Endothelial cell of umbilical vein (primary cell): Measurements from ENCODE around the gene DIAPH3. TPM values are rescaled to one million over a fixed set of nuclear protein-coding genes. Genes with fewer than 3 reads are reported as not detected.

Experiments used
- BruUV-seq: library from RNA; stranded (reverse); fragments of 400-500 nt; replicated peaks from 2 replicates; lab custom pipeline; 2021; lab: Mats Ljungman, UMichigan
- CTCF ChIA-PET: fragments of 300-600, 350-600 bp; sonication (Branson Sonifier 250); formaldehyde crosslinking; loops from one replicate; lab custom pipeline; 2021; ENCODE audit warnings: antibody characterized with exemption, inconsistent platforms; lab: Charles Lee
- POLR2A ChIA-PET: fragments of 300-600, 350-600 bp; sonication (Branson Sonifier 250); formaldehyde crosslinking; loops from one replicate; lab custom pipeline; 2021; ENCODE audit warnings: antibody characterized with exemption, inconsistent platforms; lab: Charles Lee
- DNase-seq: peaks from one replicate; pipeline ENCODE4 v3.0.0-alpha.2; 2011; ENCODE audit warnings: low read depth, low spot score
- FAIRE-seq: peaks from 2 replicates; lab custom pipeline; 2011; peaks lifted over from hg19 to GRCh38; lab: Jason Lieb, UNC
- H2AFZ ChIP-seq: 2 replicates; pipeline ENCODE4 v1.6.0; 2012; ENCODE audit warnings: low read depth, low read length, control low read depth, inconsistent platforms
- H3K27ac ChIP-seq: 2 replicates; pipeline ENCODE4 v1.5.1; 2011; ENCODE audit warnings: low read depth, mild to moderate bottlenecking, control low read depth, low read length, moderate library complexity; ENCODE audit not compliant: insufficient read depth
- H3K27me3 ChIP-seq, 2 experiments: 2 replicates each; pipeline versions ENCODE4 v1.6.0 to v1.6.1; 2011; ENCODE audit warnings: low read length in 2 of 2, mixed read lengths in 1 of 2; ENCODE audit not compliant: control insufficient read depth in 2 of 2, insufficient read depth in 2 of 2
- H3K36me3 ChIP-seq, 2 experiments: 2 replicates in 1 of 2; 3 replicates in 1 of 2; pipeline ENCODE4 v1.5.1; 2011; ENCODE audit warnings: low read length in 2 of 2, mild to moderate bottlenecking in 1 of 2, moderate library complexity in 1 of 2; ENCODE audit not compliant: control insufficient read depth in 2 of 2, insufficient read depth in 2 of 2; ENCODE audit errors: extremely low read depth in 1 of 2
- H3K4me1 ChIP-seq: 3 replicates; pipeline ENCODE4 v1.5.1; 2011; ENCODE audit warnings: mild to moderate bottlenecking, low read length; ENCODE audit not compliant: control insufficient read depth, insufficient read depth; ENCODE audit errors: extremely low read depth
- H3K4me2 ChIP-seq: 2 replicates; pipeline ENCODE4 v1.6.1; 2011; ENCODE audit warnings: low read length, control low read depth, mixed read lengths; ENCODE audit not compliant: insufficient read depth
- H3K4me3 ChIP-seq, 3 experiments: fragments of 200-600 bp in 1 of 3; sonication (generic), shearing (Covaris generic) in 1 of 3; replicated peaks in 1 of 3; 2 replicates each; pipeline ENCODE4 v1.5.1; 2011 to 2016; ENCODE audit warnings: control low read depth in 3 of 3, low read length in 3 of 3, mild to moderate bottlenecking in 2 of 3, inconsistent platforms in 1 of 3, low read depth in 1 of 3, moderate library complexity in 1 of 3; ENCODE audit not compliant: insufficient read depth in 1 of 3
- H3K79me2 ChIP-seq: 2 replicates; pipeline ENCODE4 v1.6.0; 2012; ENCODE audit warnings: low read length, inconsistent platforms; ENCODE audit not compliant: control insufficient read depth, insufficient read depth
- H3K9ac ChIP-seq: replicated peaks from 2 replicates; pipeline ENCODE3; 2011; ENCODE audit warnings: low read length, control low read depth; ENCODE audit not compliant: insufficient read depth; ENCODE audit errors: extremely low read depth
- H3K9me1 ChIP-seq: replicated peaks from 3 replicates; pipeline ENCODE4 v1.6.0; 2011; ENCODE audit warnings: mild to moderate bottlenecking, low read length; ENCODE audit not compliant: control insufficient read depth, insufficient read depth; ENCODE audit errors: extremely low read depth
- H3K9me3 ChIP-seq: replicated peaks from 2 replicates; pipeline ENCODE4 v1.5.1; 2012; ENCODE audit warnings: low read length, inconsistent platforms; ENCODE audit not compliant: control insufficient read depth, insufficient read depth
- H4K20me1 ChIP-seq: replicated peaks from 2 replicates; pipeline ENCODE3; 2011; ENCODE audit warnings: mild to moderate bottlenecking, low read length; ENCODE audit not compliant: control insufficient read depth, insufficient read depth; ENCODE audit errors: extremely low read depth
- EZH2 ChIP-seq: IDR thresholded peaks from 2 replicates; pipeline ENCODE4 v1.6.1; 2012; ENCODE audit warnings: borderline replicate concordance, low read depth, mild to moderate bottlenecking, moderate library complexity, low read length, inconsistent platforms; ENCODE audit not compliant: severe bottlenecking
- FOS ChIP-seq: IDR thresholded peaks from 2 replicates; pipeline ENCODE4 v1.6.1; 2011; ENCODE audit warnings: mild to moderate bottlenecking, low read length, moderate library complexity, borderline replicate concordance; ENCODE audit not compliant: insufficient read depth
- GATA2 ChIP-seq: IDR thresholded peaks from 2 replicates; pipeline ENCODE4 v1.7.0; 2011; ENCODE audit warnings: low read depth, mild to moderate bottlenecking, moderate library complexity, mixed read lengths, low read length; ENCODE audit not compliant: insufficient read length, insufficient read depth
- MYC ChIP-seq: IDR thresholded peaks from one replicate; pipeline ENCODE4 v1.6.1; 2011; ENCODE audit warnings: mild to moderate bottlenecking, low read depth, low read length
- POLR2A ChIP-seq: IDR thresholded peaks from 2 replicates; pipeline ENCODE4 v1.6.1; 2012; ENCODE audit warnings: low read depth, mild to moderate bottlenecking, control low read depth, low read length
- POLR2AphosphoS5 ChIP-seq: IDR thresholded peaks from 2 replicates; pipeline ENCODE4 v1.6.1; 2012; ENCODE audit warnings: low read depth, mild to moderate bottlenecking, control low read depth, low read length, moderate library complexity; ENCODE audit not compliant: insufficient read depth
- dilution Hi-C: fragments of 300-500 bp; cut with MboI; formaldehyde crosslinking; loops from one replicate; pipeline ENCODE4 v1.15.0; 2019; ENCODE audit warnings: low sequenced_read_pairs; ENCODE audit not compliant: extremely low pct_ligation_motif_present
- intact Hi-C: fragments of 100-400 bp; cut with micrococcal nuclease; formaldehyde crosslinking; loops from one replicate; pipeline ENCODE4 v1.10.0; 2022
- polyA plus RNA-seq, 4 experiments: library from polyadenylated mRNA; depleted of rRNA in 3 of 4; stranded (reverse) in 3 of 4; unstranded in 1 of 4; fragments of >200 nt; gene quantifications; 2 replicates each; pipeline versions ENCODE4 v1.2.1 to v1.2.3, GENCODE V29; 2011 to 2012; ENCODE audit warnings: missing spikeins in 1 of 4
- total RNA-seq: library from RNA; stranded (reverse); gene quantifications from 2 replicates; pipeline ENCODE4 v1.2.3, GENCODE V29; 2021
- TF ChIP-seq, protein P1 (sequence below): IDR thresholded peaks from 2 replicates; pipeline ENCODE4 v1.6.1; 2011; ENCODE audit not compliant: insufficient read depth, insufficient read length

The DIAPH3 gene
- total and polyA plus RNA-seq, 2 donors (not counting 3 experiments of a cell fraction or from before 2014, with no cell fraction given), result 9.9 to 44.0 TPM

DNA sequence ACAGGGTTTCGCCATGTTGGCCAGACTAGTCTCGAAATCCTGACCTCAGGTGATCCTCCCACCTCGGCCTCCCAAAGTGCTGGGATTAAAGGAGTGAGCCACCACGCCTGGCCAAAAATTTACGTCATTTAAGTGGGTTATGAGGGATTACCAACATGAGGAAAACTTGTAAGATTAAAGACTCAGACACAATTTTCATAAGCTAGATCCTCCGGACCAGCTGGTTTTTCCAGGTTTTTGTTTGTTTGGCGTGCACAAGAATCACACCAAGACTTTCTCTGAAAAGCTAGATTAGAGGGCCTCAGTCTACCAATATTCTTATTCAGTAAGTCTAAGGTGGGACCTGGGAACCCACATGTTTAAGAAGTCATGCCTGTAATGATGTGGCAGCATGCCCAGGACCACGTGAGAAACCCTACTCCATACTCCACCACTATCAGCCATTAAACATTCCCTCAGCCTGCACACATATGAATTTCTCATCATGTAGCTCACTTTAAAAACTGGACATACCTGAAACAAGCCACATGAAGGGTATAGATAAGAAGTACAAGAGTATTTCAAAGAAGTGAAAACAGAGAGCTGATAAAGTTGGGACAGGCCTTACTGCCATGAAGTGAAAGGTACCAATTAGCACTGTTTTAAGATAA lies 25.7 kb downstream of the DIAPH3 start:
- no peaks in the 10 kb centered on the region for H4K20me1 ChIP-seq
- no peak for DNase-seq
- intact Hi-C loops, result no loop called here
- no peaks in the 10 kb centered on the region for H3K9me3 ChIP-seq
- BruUV-seq, result no TSS peak
- POLR2A ChIA-PET, result interaction anchor here (0.6 kb wide), 1 partner anchor 38 kb away, joined by 3 read pairs; no protein-coding TSS in a partner anchor
- no peaks in the 10 kb centered on the region for H3K27me3 ChIP-seq
- no peak overlapping the region for H3K4me2 ChIP-seq
- peaks cover 76% of the 10 kb centered on the region for H3K79me2 ChIP-seq
- no peaks in the 10 kb centered on the region for H3K36me3 ChIP-seq
- no peak overlapping the region for H2AFZ ChIP-seq
- no peak for FAIRE-seq
- no peak overlapping the region for H3K27ac ChIP-seq
- H3K9me1 ChIP-seq, result no peaks in the 10 kb centered on the region
- H3K4me1 ChIP-seq, result peaks cover 10% of the 10 kb centered on the region
- TF ChIP-seq POLR2AphosphoS5 (no peak), MYC (no peak), POLR2A (no peak), FOS (no peak), GATA2 (no peak), EZH2 (no peak)
- no peak overlapping the region for H3K9ac ChIP-seq
- CTCF ChIA-PET, result interaction anchor here (0.8 to 1.1 kb wide), 2 partner anchors 9 to 13 kb away, joined by 3 to 4 read pairs; no protein-coding TSS in a partner anchor
- dilution Hi-C loops, result no loop called here
- H3K4me3 ChIP-seq, result no peak overlapping the region

DNA sequence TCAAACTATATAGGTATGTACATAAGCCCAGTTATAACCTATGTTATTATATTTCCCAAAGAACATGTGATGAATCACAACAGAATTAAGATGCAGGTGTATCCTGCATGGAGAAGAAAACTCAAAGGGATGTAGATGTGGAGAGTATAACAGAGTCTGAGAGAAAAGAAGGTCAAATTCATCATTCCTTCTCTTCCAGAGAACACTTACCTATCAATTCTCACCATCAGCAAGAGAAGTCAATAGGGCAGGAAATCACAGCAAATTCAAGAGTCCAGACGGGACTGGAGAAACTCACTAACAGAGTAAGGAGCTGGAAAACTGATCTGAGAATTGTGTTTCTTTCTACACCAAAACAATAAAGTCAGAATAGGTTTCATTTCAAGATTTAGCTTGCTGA lies 28.4 kb downstream of the DIAPH3 start:
- no TSS peak for BruUV-seq
- ChIA-PET POLR2A (no interaction called here), CTCF (interaction anchor here (0.7 to 1.8 kb wide), 3 partner anchors 12 to 35 kb away, joined by 4 to 8 read pairs (median 4); no protein-coding TSS in a partner anchor)
- Histone ChIP-seq H3K27ac (peak overlapping the region; percentile 15), H3K4me3 (no peak overlapping the region), H3K4me1 (peaks cover 10% of the 10 kb centered on the region), H3K27me3 (no peaks in the 10 kb centered on the region), H3K9ac (no peak overlapping the region), H4K20me1 (no peaks in the 10 kb centered on the region), H3K36me3 (no peaks in the 10 kb centered on the region), H2AFZ (no peak overlapping the region), H3K4me2 (peak overlapping the region; percentile 5), H3K79me2 (peaks cover 57% of the 10 kb centered on the region), H3K9me1 (no peaks in the 10 kb centered on the region), H3K9me3 (no peaks in the 10 kb centered on the region)
- peak; percentile 83 for DNase-seq
- peak; percentile 59 for FAIRE-seq
- intact Hi-C loops, result no loop called here
- dilution Hi-C loops, result no loop called here
- peak; percentile 62 for TF ChIP-seq GATA2
- TF ChIP-seq, protein P1, sequence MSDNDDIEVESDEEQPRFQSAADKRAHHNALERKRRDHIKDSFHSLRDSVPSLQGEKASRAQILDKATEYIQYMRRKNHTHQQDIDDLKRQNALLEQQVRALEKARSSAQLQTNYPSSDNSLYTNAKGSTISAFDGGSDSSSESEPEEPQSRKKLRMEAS, result no peak
